Iris pigment epithelial cell (primary cell): ENCODE measurements around the gene MPST.
A peak's percentile ranks its signal among the peaks of the same experiment; 100 is the strongest.

Source experiments
- DNase-seq: peaks from one replicate; pipeline ENCODE4 v3.0.0-alpha.2; 2011; ENCODE audit warnings: low read depth

MPST gene

GRCh38 chr22:37022483-37023337 lies 3.2 kb downstream of the MPST start:
- DNase-seq: no peak

GRCh38 chr22:37023743-37024338 lies 4.3 kb downstream of the MPST start:
- no peak for DNase-seq

GRCh38 chr22:37024339-37025157 lies 5.0 kb downstream of the MPST start:
- no peak for DNase-seq

- no peak for DNase-seq
These were observed 6.0 kb downstream of the MPST start for GRCh38 chr22:37025500-37026070.

DNA sequence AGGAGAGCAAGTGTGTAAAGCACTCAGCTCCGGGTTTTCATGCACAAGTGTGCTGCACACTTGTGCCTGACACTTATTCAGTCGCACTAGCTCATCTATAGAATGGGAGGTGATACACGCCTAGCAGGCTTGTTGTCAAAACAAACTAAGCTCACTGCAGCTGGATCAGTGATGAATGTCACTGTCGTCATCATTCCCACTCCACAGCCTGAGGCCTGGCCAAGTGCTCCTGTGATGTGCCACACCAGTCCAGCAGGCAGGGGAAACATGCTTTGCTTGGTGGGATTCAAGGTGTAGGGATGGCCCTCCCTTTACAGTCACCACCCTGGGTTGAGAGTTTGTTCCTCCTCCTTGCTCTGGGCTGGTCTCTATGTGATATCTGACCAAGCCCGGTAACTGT lies 6.8 kb downstream of the MPST start:
- no peak for DNase-seq

DNA sequence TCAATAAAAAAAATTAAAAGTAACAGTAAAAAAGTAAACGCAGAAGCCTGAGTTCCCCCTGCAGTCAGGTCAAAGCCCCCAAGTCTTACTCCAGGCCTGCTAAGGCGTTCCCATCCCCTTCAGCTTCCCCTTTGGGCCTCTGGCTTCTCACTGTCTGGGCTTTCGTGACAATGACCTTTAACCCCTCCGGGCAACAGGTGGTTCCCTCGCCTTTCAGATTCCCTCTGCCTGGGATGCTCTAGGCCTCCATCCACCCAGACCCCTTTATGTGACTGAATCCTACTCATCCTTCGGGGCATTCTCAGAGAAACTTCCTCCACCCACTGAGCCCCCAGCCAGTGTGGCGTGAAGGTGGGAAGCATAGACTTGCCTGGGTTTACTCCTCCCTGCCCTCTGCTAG lies 8.0 kb downstream of the MPST start:
- DNase-seq: no peak

- no peak for DNase-seq
These were observed 9.4 kb downstream of the MPST start for GRCh38 chr22:37028692-37029674.

- no peak for DNase-seq
These were observed 11.2 kb downstream of the MPST start for GRCh38 chr22:37030560-37031281.

DNA sequence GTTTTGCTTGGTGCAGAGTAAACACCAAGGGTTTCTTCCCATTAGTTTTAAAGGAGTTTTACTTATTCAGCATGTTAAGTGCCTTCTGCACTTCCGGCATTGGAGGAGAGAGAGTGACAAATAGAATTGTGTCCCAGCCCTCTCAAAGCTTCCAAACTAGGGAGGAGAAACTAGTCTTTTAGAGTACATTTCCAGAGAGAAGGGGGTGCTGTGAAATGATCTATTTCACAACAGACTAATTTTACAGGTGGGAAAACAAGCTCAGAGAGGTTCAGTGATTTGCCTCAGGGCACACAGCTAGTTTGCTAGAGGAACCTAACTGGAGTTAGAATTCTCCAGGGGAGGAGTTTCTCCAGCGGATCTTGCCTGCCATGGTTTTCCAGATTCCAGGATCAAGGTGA lies 12.6 kb downstream of the MPST start:
- no peak for DNase-seq

DNA sequence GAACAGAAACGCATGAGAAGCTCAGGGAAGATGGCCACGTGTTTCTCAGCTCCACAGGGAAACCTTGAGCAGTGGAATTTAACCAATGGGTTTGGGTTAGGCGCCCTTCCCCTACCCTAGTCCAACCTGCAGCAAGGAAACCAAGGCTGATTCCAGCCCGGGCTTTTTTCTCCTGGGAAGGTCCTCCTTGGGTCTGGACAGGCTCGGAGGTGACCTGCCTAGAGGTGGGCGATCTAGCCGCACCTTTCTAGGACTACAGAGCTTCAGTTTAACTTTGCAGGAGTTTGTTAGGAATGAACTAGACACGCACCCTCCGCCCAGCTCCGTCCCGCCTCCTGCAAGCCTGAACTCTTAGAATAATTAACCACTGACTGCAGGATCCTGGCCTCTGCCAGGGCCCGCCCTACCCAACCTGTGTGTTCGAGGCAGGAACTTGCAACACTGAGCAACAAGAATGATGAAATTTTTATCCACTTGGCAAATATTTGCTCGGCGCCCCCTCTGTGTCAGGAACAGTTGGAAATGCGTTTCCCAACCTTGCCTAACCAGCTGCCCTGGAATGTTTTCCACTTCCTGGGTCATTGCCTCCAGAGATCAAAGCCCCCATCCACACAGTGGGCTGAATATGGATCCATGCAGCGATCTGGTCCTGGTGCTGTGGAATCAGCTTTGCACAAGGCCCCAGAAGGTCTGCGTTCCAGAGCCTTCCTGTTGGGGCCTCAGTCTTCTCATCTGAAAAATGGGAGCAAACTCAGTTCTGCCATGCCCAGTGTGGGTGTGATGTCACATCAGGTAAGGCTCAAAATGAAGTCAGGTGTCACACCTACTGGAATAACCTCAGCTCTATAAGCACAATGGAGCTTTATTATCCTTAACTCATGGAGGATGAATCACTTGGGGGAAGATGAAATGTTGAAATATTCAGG lies 13.3 kb downstream of the MPST start:
- DNase-seq: peak; percentile 85

GRCh38 chr22:37033605-37034430 lies 14.3 kb downstream of the MPST start:
- DNase-seq: no peak

- no peak for DNase-seq
These were observed 17.3 kb downstream of the MPST start for GRCh38 chr22:37036655-37037377.

- DNase-seq: no peak
These were observed 18.1 kb downstream of the MPST start for GRCh38 chr22:37037669-37038068.

DNA sequence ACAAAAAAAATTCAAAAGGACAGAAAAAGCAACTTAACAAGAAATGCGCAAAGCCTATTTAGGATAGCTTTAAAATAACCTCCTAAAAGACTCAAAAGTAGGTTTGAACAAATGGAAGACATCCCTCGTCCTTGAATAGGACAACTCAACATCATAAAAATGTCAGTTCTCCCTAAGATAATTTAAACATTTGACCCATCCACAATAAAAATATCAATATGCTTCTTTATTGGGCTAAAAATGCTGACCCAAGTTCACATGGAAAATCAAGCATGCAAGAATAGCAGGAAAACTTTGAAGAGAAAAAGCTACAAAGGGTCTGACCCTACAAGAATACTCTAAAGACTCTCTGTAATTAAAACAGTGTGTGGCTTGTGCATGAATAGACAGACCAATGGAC lies 19.9 kb downstream of the MPST start:
- no peak for DNase-seq

GRCh38 chr22:37043209-37043827 lies 23.8 kb downstream of the MPST start:
- no peak for DNase-seq

DNA sequence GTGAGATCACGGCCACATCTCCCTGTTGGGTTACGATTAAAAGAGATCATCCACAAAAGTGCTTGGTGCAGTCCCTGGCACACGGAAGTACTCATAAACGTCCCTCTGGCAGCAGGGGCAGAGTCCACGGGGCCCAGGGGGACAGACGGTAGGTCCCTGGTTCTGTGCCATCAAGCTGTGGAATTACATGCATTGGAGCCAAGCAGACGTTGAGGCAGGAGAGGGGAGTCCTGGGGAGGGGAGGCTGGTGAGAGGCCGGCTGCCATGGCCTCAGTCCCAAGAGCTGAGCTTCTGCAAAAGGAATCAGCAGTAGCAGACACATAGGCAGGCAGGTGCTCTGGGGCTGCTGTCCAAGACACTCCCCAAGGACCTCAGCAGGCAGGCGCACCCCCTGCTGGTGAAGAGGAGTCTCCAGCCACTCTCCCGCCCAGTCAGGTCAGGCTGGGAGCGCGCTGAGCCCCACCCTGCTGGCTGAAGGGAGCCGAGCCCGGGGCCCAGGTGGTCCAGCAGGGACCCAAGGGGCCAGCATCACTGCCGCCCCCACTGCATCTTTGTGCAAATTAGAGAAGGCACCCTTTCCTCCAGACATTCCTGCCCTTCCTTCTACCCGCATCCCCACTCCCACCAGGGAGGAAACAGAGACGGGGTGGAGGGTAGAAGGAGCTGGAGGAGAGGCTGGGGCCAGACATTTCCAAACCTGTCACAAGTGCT lies 24.4 kb downstream of the MPST start:
- DNase-seq: peak; percentile 44
